Measurements from ENCODE around the gene KCNJ6.
"Not testable (repeated sequence)": the region's sequence is repeated elsewhere in the genome, so short reads cannot be mapped to it uniquely, and the experiment has no call there.

The KCNJ6 gene

DNA sequence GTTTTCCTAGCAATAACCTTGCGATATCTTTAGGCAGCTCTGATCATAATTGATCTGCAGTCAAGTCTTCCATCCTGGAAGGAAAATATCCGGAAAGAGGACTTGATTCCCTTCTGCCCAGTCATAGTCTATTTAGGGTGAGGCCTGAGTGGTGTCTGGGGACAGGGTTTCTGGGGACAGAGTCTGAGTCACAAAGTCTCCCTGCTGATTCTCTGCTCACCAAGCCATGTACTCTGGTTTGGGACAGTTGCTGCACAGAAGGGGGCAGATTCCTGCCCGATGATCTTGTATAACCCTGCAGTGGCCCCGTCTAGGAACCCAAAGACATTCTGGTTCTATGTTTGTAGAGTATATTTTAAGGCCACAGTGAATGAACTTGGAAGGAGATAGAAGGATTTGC, 178.8 kb downstream of the KCNJ6 start:
- DNase-seq (ENCODE audit: low read depth) = no peak
- TF ChIP-seq, protein P1, sequence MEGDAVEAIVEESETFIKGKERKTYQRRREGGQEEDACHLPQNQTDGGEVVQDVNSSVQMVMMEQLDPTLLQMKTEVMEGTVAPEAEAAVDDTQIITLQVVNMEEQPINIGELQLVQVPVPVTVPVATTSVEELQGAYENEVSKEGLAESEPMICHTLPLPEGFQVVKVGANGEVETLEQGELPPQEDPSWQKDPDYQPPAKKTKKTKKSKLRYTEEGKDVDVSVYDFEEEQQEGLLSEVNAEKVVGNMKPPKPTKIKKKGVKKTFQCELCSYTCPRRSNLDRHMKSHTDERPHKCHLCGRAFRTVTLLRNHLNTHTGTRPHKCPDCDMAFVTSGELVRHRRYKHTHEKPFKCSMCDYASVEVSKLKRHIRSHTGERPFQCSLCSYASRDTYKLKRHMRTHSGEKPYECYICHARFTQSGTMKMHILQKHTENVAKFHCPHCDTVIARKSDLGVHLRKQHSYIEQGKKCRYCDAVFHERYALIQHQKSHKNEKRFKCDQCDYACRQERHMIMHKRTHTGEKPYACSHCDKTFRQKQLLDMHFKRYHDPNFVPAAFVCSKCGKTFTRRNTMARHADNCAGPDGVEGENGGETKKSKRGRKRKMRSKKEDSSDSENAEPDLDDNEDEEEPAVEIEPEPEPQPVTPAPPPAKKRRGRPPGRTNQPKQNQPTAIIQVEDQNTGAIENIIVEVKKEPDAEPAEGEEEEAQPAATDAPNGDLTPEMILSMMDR (conservative IDR thresholded peaks at IDR 0.05; ENCODE audit: low read depth, low read length) = no peak
- H3K4me3 ChIP-seq (ENCODE audit: low read depth, low read length) = no peak overlapping the region

DNA sequence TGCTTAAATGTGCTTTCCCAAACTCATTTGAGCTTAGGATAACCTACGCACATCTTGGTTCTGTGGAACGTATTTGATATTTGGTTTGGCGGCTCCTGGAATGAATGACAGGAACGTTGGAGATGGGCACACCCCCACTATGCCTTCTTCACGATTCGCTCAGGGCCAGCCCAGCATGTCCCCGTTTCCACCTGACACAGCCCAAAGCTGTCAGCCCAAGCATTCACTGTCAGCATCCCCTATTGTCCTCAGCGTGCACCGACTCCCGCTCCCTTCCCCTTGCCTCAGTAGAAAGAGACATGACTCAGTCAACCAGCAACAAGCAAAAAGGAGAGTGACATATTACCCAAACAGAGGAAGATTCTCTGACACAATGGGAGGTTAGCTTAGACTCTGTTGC, 181.4 kb downstream of the KCNJ6 start:
- H3K4me3 ChIP-seq (ENCODE audit: low read depth, low read length) = no peak overlapping the region
- TF ChIP-seq, protein P1 (conservative IDR thresholded peaks at IDR 0.05; ENCODE audit: low read depth, low read length) = no peak
- no peak for DNase-seq (ENCODE audit: low read depth)

DNA sequence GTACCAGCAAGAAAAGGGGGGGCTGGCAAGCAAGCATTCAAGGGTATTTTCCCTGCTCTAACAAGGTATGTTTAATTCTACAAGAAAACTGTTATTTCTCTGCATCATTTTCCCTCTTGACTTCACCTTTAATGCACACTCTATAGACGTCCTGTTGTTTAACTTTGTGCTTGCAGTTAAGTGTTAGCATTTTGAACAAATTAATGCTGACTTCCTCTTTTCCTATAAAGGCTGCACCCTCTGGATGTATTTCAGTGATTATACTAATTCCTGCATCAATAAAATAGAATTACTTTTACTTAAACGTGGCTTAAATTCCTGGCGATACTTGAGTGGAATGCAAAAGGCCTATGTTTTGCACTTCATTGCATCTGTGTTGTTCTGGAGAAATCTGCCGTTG, 183.3 kb downstream of the KCNJ6 start:
- TF ChIP-seq, protein P1 (conservative IDR thresholded peaks at IDR 0.05; ENCODE audit: low read depth, low read length) = no peak
- H3K4me3 ChIP-seq (ENCODE audit: low read depth, low read length) = no peak overlapping the region
- DNase-seq (ENCODE audit: low read depth) = no peak

DNA sequence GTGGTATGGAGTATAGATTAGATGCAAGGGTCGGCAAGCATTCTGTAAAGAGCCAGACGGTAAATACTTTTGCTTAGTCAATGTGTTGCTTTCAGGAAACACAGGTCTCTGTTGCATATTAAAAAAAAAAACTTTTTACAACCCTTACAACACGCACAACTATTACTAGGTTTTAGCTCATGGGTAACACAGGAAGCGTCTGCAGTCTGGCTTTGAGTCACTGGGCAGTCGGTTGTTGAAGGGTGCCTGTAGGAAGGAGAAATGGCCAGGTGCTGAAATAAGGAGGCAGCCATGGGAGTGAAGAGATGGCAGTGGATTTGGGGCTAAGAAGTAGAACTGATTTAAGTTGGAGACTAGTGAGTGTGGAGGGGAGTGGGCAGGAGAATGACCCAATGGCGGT, 192.1 kb downstream of the KCNJ6 start:
- TF ChIP-seq, protein P1 (conservative IDR thresholded peaks at IDR 0.05; ENCODE audit: low read depth, low read length) = no peak
- DNase-seq (ENCODE audit: low read depth) = no peak
- H3K4me3 ChIP-seq (ENCODE audit: low read depth, low read length) = no peak overlapping the region

DNA sequence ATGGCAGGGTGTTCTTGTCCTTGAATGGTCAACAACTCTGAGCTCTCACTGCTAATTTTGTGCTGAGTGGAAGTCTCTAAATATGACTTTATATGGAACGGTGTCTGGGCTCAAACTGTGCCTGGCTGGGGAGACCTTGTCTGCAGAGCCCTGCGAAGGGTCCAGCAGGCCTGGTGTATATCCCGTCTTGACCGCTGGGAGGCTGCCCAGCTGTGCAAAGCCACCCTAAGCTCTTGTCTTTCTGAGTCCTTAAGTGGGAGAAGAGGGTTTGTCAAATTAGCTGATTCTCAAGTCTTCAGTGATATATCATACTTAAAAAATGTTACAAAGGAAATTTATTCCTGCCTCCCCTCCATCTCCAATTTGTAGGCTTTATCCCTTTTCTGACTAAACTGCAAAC, 198.7 kb downstream of the KCNJ6 start:
- H3K4me3 ChIP-seq (ENCODE audit: low read depth, low read length) = no peak overlapping the region
- TF ChIP-seq, protein P1 (conservative IDR thresholded peaks at IDR 0.05; ENCODE audit: low read depth, low read length) = no peak
- DNase-seq (ENCODE audit: low read depth) = no peak

DNA sequence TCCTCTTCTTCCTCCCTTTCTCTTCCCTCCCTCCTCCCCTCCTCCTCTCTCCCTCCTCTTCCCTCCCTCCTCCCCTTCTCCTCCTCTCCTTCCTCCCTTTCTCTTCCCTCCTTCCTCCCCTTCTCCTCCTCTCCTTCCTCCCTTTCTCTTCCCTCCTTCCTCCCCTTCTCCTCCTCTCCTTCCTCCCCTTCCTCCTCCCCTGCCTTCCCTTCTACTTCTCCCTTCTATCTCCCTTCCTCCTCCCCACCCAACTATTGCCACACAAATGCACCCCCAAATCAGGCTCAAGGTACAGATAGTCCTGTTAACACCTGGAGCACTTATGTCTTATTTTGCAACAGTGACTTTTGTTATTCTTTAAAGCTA, 203.7 kb downstream of the KCNJ6 start:
- not testable (repeated sequence) for H3K4me3 ChIP-seq (ENCODE audit: low read depth, low read length); DNase-seq (ENCODE audit: low read depth)

DNA sequence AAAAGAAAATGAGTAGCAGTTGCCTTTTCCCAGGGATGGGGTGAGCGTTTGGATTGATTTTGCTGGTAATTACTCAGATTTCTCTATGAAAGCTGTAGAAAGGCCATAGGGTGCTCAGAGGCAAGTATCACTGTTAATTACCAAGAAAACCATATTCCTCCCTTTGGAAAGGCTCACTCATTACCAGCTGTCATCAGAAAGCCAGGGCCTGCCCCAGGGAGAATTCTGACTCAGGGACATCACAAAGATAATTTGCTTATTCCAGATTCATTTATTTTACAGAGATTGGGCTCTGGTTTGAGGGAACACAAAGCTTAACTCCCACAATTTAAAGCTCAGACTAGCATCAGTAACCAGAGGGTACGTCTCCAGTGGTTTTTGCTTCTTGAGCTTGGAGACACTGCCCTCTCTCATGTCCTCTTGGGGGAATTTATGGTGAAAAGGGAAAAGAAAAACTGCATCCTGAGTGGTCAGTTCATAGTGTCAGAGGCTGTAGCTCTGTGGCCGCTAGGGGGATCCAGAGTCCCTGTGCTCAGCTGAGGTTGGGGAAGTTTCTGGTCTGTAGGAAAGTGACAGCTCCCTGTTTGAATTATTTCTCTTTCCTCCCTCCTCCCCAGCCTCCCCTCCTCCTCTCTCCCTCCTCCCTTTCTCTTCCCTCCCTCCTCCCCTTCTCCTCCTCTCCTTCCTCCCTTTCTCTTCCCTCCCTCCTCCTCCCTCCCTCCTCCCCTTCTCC, 204.3 kb downstream of the KCNJ6 start:
- no peak overlapping the region for H3K4me3 ChIP-seq (ENCODE audit: low read depth, low read length)
- TF ChIP-seq, protein P1 (conservative IDR thresholded peaks at IDR 0.05; ENCODE audit: low read depth, low read length) = peak; percentile 99
- peak; percentile 85 for DNase-seq (ENCODE audit: low read depth)
